Cortex of kidney (tissue), 1 donor: ENCODE results near the gene MRGPRE.

ENCODE experiments used
- DNase-seq: peaks from one replicate; lab custom pipeline; 2025; lab: John Stamatoyannopoulos, UW

The MRGPRE gene

DNA sequence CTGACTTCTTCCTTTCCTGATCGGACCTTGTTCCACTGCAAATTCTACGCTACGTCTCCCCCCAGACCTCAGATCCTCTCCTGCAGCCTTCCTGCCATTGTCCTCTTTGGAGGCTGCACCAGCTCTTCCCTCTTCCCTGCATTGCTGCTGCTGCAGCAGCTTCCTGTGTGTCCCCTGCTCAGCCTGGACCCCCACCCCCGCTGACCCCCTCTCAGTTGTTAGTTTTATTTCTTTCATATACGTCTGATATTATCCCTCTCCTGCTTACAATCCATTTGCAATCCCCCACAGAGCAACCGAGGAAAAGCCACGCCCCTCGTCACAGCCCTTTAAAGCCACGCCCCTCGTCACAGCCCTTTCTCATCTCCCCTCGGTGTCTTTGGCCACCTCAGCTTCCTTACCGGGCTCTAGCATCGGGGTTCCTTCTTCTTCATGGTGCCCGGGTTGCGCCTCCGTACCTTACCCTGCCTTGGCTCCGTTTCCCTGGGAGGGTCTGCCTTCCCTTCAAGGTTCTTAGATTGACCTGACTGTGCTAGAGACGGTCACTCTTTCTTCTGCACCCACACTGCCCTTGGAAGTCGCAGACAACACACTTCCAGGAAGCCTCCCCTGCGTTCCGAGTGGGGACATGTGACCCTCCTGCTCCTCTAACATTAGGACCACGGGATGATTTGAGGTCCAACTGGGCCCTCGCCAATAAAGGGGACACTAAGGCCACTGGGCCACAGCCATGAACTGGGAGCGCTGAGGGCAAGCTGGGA, 18.4 kb downstream of the MRGPRE start:
- no peak for DNase-seq

DNA sequence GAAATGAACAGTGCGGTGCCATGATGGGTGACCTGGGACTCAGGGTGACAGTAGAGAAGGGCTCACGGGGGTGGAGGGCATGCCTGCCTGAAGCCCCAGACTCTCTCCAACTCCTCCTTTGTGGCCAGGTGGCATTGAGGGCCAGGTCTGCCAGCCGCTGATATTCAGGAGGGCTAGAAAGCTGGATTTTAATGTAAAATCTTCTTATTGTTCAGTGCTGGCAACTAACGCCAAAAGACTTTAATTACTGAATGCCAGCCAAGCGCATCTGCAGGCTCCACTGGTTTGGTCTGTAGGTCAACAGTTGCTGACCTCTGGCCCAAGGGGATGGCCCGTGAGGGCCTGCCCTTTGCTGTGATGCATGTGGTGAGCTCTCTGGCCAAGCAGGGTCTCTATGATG, 23.9 kb downstream of the MRGPRE start:
- DNase-seq: no peak

- DNase-seq: no peak
Observed at GRCh38 chr11:3207526-3208189, 24.6 kb downstream of the MRGPRE start.

DNA sequence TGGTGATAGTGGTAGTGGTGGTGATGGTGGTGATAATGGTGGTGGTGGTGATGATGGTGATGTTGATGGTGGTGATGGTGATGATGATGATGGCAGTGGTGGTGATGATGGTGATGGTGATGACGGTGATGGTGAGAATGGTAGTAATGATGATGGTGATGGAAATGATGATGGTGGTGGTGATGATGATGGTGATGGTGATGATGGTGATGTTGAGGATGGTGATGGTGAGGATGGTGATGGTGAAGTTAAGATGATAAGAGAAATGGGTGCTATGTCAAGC, 25.4 kb downstream of the MRGPRE start:
- DNase-seq: no peak

DNA sequence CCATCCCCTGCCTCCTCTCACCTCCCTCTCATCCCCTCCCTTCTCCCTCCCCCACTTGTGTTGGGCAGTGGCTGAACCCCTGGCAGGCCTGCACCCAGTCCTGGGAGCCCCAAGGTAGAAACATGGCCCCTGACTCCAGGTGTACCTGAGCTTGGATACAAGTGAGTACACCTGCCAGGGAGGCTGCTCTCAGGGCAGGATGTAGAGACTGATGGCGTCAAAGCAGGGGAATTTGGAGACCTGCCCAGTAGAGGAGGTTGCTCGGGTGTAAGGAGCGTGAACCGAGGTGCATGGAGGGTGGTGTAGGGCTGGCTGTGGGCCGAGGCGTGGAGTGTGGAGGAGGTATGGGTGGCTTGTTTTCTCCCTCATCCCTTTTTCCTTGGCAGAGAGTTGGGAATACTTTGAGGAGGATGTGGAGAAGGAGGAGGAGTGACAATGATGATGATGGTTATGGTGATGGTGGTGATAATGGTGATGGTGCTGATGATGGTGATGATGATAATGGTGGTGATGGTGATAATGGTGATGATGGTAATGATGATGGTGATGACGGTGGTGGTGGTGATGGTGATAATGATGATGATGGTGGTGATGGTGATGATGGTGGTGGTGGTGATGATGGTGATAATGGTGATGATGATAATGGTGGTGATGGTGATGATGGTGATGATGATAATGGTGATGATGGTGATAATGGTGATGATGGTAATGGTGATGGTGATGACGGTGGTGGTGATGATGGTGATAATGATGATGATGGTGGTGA, 25.9 kb downstream of the MRGPRE start:
- DNase-seq: no peak

DNA sequence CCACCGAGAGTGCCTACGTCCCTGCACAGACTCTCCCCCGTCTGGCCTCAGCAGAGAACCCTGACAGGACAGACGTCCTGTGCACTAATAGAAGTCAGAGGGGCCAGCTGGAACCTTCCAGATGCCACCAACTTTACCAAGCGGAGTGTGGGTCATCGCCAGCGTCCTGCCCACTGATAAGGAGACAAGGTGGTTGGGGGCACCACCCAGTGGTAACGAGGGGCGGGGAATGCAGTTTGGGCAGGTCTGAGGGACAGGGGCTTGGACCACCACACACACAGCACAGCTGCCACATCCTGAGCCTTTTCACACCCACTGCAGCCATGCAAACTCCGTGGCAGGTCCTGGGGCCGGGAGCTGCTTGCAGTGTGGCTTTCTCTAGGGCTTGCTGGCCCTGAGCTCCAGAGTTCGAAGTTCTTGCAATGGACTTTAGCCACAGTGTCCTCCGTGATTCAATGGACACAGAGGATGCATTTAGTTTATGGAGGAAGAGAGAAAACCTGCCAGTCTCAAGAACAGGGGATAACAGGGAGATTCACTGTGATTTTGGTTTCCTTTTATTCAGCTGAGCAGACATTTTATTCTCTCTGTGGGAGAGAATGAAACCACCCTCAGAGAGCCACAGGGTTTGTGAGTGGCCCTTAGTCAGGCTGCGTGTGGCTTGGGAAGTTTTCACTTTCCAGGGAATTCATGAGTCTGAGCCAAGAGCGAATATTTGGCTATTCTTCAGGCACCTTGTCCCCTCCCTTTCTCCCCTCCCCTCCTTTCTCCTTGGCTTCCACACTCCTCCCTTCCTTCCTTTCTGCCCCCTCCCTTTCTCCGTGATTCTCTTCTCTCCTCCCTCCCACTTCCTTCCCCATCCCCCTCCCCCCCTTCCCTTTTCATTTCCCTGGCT, 26.7 kb downstream of the MRGPRE start:
- no peak for DNase-seq

- no peak for DNase-seq
Observed at GRCh38 chr11:3204141-3205015, 27.8 kb downstream of the MRGPRE start.

- DNase-seq: no peak
Observed at GRCh38 chr11:3203221-3204043, 28.8 kb downstream of the MRGPRE start.

DNA sequence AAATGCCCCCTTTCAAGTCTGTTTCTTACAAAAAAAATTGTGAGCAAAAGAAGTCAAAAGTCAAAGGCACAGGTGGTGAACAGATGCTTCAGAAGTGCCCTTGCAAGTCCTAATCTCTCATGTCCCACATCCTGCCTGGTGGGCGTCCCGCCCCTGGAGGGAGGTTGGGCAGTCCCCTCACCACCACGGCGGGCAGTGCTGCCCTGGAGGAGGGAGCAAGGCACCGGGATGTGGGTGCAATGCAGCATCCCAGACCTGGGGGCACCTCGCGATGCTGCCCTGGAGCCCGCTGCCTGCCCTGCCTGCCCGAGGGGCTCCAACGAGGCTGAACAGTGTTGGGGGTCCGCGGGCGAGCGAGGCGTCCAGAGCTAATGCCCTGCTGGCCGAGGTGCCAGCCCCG, 29.5 kb downstream of the MRGPRE start:
- DNase-seq: no peak

DNA sequence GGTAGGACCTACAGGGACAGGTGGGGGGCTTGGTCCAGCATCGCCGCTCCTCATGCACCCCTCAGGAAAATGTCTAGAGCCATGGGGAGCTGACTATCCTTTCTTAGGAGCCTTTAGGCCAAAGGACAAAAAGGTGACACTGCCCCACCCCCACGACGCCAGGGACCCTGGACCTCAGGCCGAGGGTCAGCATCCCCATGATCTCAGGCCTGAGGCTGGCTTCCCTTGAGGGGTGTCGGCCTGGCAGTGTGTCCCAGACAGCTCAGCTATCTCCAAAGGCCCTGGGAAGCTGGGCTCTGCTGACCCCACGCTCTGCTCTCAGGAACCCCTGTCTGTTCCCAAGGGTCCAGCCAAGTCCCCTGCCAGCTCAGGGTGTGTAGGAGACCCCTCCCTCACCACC, 29.9 kb downstream of the MRGPRE start:
- DNase-seq: no peak

DNA sequence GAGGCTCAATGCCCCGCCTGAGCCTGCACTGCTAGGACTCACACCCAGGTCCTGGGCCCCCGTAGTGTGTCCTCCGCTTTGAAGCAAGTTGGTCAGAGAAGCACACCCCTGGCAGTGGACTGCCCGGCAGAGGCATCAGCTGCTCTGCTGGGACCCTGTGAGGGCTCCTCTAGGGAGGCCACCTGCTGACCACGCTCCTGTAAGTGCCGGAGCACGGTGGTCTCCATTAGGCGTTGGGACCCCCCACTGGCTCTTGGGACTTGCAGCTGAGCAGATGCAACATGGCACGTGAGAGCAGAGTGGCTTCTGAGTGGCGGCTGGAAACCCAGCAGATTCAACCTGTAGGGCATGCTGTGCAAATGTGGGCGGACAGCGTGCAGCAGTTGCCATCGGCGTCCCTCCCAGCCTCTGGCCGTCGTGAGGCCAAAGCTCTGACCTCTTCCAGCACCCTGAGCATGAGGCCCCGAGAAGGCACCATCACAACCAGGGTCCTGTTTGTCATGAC, 30.5 kb downstream of the MRGPRE start:
- no peak for DNase-seq

GRCh38 chr11:3201112-3201581, 31.1 kb downstream of the MRGPRE start:
- no peak for DNase-seq

DNA sequence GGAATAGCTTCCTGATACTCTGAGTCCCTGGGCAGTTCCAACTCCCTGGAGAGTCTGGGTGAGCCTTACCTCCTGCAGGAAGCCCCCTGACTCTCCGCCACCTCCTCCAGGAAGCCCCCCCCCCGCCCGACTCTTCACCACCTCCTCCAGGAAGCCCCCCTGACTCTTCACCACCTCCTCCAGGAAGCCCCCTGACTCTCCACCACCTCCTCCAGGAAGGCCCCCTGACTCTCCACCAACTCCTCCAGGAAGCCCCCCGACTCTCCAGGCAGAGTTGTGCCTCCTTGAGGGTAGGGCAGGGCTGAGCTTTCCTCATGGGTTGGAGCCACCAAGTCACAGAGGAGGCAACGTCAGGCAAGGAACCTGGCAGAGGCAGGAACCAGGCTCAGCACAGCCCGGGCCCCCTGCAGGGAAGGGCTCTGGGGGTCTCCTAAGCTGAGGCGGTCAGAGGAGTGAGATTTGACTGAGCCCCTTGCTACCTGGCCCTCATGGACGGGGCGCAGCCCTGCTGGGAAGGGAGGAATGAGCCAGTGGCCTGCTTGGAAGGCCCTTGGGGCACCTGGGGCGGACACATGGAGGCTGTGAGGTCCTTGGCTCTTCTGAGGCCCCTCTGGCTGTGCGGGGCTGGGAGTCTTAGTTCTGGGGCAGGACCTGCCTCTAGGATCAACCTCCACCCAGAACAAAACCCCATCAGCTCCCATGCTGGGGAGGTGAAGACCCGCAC, 31.7 kb downstream of the MRGPRE start:
- no peak for DNase-seq

DNA sequence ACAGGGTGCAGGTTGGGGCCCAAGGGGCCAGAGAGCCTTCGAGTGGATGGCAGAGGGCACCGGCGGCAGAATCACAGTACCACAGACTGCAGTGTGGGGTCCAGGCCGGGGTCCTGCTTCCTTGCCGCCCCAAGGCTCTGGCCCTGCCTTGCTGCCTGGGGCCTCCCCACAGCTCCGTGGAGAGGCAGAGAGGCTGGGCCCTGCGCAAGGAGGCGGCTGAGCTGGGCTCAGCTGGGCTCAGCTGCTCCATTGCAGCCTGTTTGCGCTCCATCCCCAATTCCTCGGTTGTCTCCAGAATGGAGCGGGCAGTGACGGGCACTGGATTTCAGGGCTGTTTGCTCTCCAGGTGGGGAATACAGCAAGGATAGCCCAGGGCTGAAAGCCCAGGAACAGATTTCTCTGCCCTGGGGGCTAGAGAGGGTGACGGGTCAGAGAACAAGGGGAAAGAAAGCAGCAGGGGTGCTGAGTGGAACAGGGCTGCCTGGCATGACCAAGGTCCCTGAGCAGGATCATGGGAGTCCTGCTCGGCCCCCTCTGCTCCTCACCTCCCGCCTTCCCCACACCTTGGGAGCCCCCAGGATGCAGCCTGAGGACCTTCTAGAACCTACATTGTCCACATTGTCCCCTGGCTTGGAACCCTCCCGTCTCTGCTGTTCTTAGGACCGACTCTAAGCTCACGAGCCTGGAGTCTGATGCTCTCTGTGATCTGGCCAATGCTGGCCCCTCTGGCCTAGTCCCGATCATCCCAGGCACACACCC, 32.5 kb downstream of the MRGPRE start:
- no peak for DNase-seq

GRCh38 chr11:3198815-3199214, 33.4 kb downstream of the MRGPRE start:
- no peak for DNase-seq

DNA sequence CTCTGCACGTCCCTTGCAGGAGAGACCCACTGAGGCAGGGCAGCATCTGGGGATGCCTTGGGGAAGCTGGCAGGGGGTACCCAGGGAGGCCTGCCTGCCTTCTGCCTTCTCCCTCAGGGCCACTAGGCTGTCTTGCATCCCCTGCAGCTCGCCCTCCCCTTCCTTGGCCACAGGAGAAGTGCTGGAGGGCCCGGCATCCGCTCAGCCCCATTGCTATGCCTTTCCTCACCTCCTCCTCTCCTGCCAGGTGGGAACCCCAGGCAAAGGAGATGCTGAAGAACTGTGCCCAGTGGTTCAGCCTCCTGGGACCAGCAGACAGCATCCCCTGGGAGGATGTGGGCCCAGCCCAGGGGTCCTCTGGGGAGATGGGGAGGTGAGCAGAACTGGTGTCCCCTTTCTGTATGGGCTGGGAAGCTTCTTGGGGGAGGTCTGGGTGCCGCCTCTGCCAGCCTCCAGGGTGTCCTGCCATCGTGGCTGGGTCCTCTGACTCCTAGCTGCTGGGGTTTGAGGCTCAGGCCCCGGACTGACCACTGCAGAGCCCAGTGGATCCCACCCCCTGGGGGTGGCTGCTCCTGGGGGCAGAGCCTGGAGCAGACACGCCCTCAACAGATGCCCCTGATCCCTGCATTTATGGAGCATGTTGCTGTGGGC, 34.2 kb downstream of the MRGPRE start:
- DNase-seq: no peak

- no peak for DNase-seq
Observed at GRCh38 chr11:3197044-3197695, 35.0 kb downstream of the MRGPRE start.
